PC-3 (cell line): ENCODE measurements around the gene SEC24B. TPM values are rescaled to one million over a fixed set of nuclear protein-coding genes. Genes with fewer than 3 reads are reported as not detected.

Experiments used
- ATAC-seq: fragments of 200-7000 bp; cut with Tn5 transposase; 2 replicates; pipeline ENCODE4 v1.9.1; 2020; ENCODE audit warnings: mild to moderate bottlenecking, moderate library complexity
- Bru-seq: library from RNA; stranded (reverse); fragments of 400-500 nt; gene quantifications from one replicate; lab custom pipeline; 2021; lab: Mats Ljungman, UMichigan
- BruChase-seq, 2 experiments: library from RNA; stranded (reverse); fragments of 400-500 nt; gene quantifications; one replicate each; lab custom pipeline; 2021; lab: Mats Ljungman, UMichigan
- BruUV-seq: library from RNA; stranded (reverse); fragments of 400-500 nt; replicated peaks from 2 replicates; lab custom pipeline; 2021; lab: Mats Ljungman, UMichigan
- CTCF ChIA-PET: fragments of 300-600 bp; sonication (Branson Sonifier 250); formaldehyde crosslinking; loops from one replicate; lab custom pipeline; 2022; ENCODE audit warnings: antibody characterized with exemption; lab: Charles Lee
- POLR2A ChIA-PET: fragments of 300-600 bp; sonication (Branson Sonifier 250); formaldehyde crosslinking; loops from one replicate; lab custom pipeline; 2022; ENCODE audit warnings: antibody characterized with exemption; ENCODE audit not compliant: unreplicated experiment; lab: Charles Lee
- DNase-seq: peaks from one replicate; pipeline ENCODE4 v3.0.0-alpha.2; 2015
- H2AFZ ChIP-seq: fragments of 300-600 bp; sonication (generic); 2 replicates; pipeline ENCODE4 v1.6.0; 2016; ENCODE audit warnings: antibody characterized with exemption, low read length
- H3F3A ChIP-seq: fragments of 300-600 bp; sonication (generic); one replicate; pipeline ENCODE4 v1.6.0; 2017; ENCODE audit warnings: antibody characterized with exemption, low read length, control low read depth, mild to moderate bottlenecking; ENCODE audit not compliant: unreplicated experiment
- H3K27ac ChIP-seq: fragments of 300-600 bp; sonication (generic); 2 replicates; pipeline ENCODE4 v1.5.1; 2016; ENCODE audit warnings: mild to moderate bottlenecking, low read length
- H3K27me3 ChIP-seq: fragments of 300-600 bp; sonication (generic); 2 replicates; pipeline ENCODE4 v1.6.1; 2016; ENCODE audit warnings: low read length, mixed read lengths
- H3K36me3 ChIP-seq: fragments of 300-600 bp; sonication (generic); 2 replicates; pipeline ENCODE4 v1.6.1; 2016; ENCODE audit warnings: low read depth, mixed run types, low read length, mixed read lengths
- H3K4me1 ChIP-seq: fragments of 300-600 bp; sonication (generic); 2 replicates; pipeline ENCODE4 v1.5.1; 2016; ENCODE audit warnings: low read length; ENCODE audit not compliant: insufficient read depth
- H3K4me2 ChIP-seq: fragments of 300-600 bp; sonication (generic); 2 replicates; pipeline ENCODE4 v1.6.0; 2016; ENCODE audit warnings: low read length
- H3K4me3 ChIP-seq: fragments of 300-600 bp; sonication (generic); 2 replicates; pipeline ENCODE4 v1.5.1; 2016; ENCODE audit warnings: mild to moderate bottlenecking, low read length, mixed read lengths
- H3K79me2 ChIP-seq: fragments of 300-600 bp; sonication (generic); 2 replicates; pipeline ENCODE4 v1.6.1; 2017; ENCODE audit warnings: low read length, mixed read lengths
- H3K9ac ChIP-seq: fragments of 300-600 bp; sonication (generic); 2 replicates; pipeline ENCODE4 v1.6.0; 2016; ENCODE audit warnings: mild to moderate bottlenecking, low read length
- H3K9me2 ChIP-seq: fragments of 300-600 bp; sonication (generic); replicated peaks from 2 replicates; pipeline ENCODE4 v1.6.1; 2016; ENCODE audit warnings: mixed run types, low read length, mixed read lengths
- H3K9me3 ChIP-seq: fragments of 300-600 bp; sonication (generic); 2 replicates; pipeline ENCODE4 v1.6.1; 2016; ENCODE audit warnings: low read length, mixed read lengths
- H4K20me1 ChIP-seq: fragments of 300-600 bp; sonication (generic); 2 replicates; pipeline ENCODE4 v1.6.1; 2016; ENCODE audit warnings: low read length, mixed read lengths
- EZH2 ChIP-seq: fragments of 300-600 bp; sonication (generic); IDR thresholded peaks from one replicate; pipeline ENCODE4 v1.6.1; 2017; ENCODE audit warnings: antibody characterized with exemption, mild to moderate bottlenecking, low read length; ENCODE audit not compliant: unreplicated experiment
- EZH2phosphoT487 ChIP-seq: fragments of 300-600 bp; sonication (generic); IDR thresholded peaks from 2 replicates; pipeline ENCODE4 v1.6.1; 2018; ENCODE audit warnings: mild to moderate bottlenecking, antibody characterized with exemption, low read length, borderline replicate concordance
- intact Hi-C: fragments of 100-400 bp; cut with micrococcal nuclease; formaldehyde crosslinking; loops from 2 replicates; pipeline ENCODE4 v1.9.0; 2023
- long read RNA-seq: library from polyadenylated mRNA; unstranded; transcript quantifications from one replicate; pipeline ENCODE4 v2.0.0, GENCODE V29; 2021; ENCODE audit not compliant: unreplicated experiment
- total RNA-seq: library from RNA; depleted of rRNA; stranded (reverse); fragments of >200 nt; gene quantifications from 2 replicates; pipeline ENCODE4 v1.2.3, GENCODE V29; 2014; rRNA removed
- TF ChIP-seq, protein P1 (sequence below): fragments of 300-600 bp; sonication (generic); conservative IDR thresholded peaks from 2 replicates; pipeline ENCODE4 v1.5.1; 2017; ENCODE audit warnings: antibody characterized with exemption, low read depth, mild to moderate bottlenecking, low read length

SEC24B gene
- total RNA-seq (10.2 and 11.3 TPM in 2 replicates), Bru-seq, nascent RNA (percentile 81 among the genes with signal in this experiment), BruChase-seq, experiment 1, labeled RNA remaining after a 6-hour chase (percentile 72 among the genes with signal in this experiment), BruChase-seq, experiment 2, labeled RNA remaining after a 2-hour chase (percentile 77 among the genes with signal in this experiment)
- long read RNA-seq, partial matches to known transcripts = 14 of 22 reads
- long read RNA-seq, other reads (novel, unspliced or antisense) = 6 of 22 reads

DNA sequence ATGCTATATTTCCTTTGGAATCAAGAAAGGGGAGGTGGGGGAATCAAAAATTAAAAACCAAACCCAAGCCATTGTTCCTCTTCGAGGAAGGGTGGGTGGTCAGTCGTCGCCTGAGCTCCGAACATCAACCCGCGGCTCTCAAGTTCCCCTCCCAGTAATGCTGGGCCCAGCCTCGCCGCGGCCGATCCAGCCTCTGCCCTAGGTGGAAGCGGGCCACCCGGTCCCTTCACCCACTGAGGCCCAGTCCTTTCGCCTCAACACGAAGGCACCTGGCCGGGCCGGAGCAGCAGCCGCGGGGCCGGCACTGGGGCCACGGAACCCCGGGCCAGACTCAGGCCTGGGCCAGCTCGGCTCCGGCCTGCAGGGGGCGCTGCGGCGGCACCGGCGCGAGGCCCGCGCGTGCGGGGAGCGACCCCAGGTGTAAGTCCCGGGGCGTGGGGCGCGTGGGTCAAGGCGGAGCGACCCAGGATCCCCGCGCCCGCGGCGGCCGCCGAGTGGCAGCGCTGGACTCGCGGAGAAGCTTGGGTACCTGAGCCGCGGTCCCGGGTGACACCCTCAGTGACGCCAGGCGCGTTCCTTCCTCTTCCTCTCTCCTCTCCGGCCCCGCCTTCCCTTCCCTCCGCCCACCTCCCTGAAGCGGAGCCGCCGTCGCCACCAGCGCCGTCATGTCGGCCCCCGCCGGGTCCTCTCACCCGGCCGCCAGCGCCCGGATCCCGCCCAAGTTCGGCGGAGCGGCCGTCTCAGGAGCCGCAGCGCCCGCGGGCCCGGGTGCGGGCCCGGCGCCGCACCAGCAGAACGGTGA lies at the start of gene SEC24B:
SEC24B (plus strand) TSS at position 611 of the 802 bp plus-strand sequence; CDS start at position 666, 55 bp downstream.
- Histone ChIP-seq H3K9me2 (no peaks in the 10 kb centered on the region), H3K4me1 (peaks cover 22% of the 10 kb centered on the region), H3F3A (no peaks in the 10 kb centered on the region), H3K27me3 (no peaks in the 10 kb centered on the region), H3K9me3 (no peaks in the 10 kb centered on the region), H3K9ac (peak within 1 kb of the TSS; percentile 88), H3K79me2 (peaks cover 56% of the 10 kb centered on the region), H4K20me1 (peaks cover 27% of the 10 kb centered on the region), H3K27ac (peak within 1 kb of the TSS; percentile 43), H3K4me3 (peak within 1 kb of the TSS; percentile 79), H3K4me2 (peak within 1 kb of the TSS; percentile 87), H3K36me3 (no peaks in the 10 kb centered on the region), H2AFZ (peak within 1 kb of the TSS; percentile 88)
- intact Hi-C loops = loop anchor here (5.0 kb wide), 2 partner anchors 129 to 384 kb away; partner anchors contain the start of genes GAR1 and MCUB
- TF ChIP-seq, protein P1, sequence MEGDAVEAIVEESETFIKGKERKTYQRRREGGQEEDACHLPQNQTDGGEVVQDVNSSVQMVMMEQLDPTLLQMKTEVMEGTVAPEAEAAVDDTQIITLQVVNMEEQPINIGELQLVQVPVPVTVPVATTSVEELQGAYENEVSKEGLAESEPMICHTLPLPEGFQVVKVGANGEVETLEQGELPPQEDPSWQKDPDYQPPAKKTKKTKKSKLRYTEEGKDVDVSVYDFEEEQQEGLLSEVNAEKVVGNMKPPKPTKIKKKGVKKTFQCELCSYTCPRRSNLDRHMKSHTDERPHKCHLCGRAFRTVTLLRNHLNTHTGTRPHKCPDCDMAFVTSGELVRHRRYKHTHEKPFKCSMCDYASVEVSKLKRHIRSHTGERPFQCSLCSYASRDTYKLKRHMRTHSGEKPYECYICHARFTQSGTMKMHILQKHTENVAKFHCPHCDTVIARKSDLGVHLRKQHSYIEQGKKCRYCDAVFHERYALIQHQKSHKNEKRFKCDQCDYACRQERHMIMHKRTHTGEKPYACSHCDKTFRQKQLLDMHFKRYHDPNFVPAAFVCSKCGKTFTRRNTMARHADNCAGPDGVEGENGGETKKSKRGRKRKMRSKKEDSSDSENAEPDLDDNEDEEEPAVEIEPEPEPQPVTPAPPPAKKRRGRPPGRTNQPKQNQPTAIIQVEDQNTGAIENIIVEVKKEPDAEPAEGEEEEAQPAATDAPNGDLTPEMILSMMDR = peak; percentile 68
- TF ChIP-seq EZH2phosphoT487 (no peak), EZH2 (no peak)
- DNase-seq (peak; percentile 67), ATAC-seq (peak; percentile 86)
- POLR2A ChIA-PET = no interaction called here
- CTCF ChIA-PET = no interaction called here
- BruUV-seq = no TSS peak

DNA sequence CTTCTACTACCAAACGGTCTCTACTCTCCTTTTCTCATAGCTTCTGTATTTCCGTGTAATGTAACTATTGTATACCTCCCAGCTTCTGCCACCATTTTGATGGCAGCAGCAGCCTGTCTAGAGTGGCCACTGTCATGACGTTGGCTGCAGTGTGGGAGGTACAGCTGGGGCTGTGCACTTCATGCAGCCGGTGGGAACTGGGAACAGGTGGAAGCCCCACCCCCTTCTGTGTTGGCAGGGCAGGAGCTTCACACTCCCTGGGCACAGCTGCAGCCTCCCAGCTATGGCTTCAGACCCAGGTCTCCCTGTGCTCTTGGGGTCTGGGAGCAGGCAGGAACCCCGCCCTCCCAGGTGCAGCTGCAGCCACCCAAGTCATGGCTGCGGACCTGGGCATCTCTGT lies 49.8 kb upstream of the SEC24B start:
- H3K9me3 ChIP-seq = no peaks in the 10 kb centered on the region
- peaks cover 25% of the 10 kb centered on the region for H3K27me3 ChIP-seq
- intact Hi-C loops = no loop called here
- no peaks in the 10 kb centered on the region for H3K79me2 ChIP-seq
- H3K9ac ChIP-seq = no peak overlapping the region
- no peak overlapping the region for H3K27ac ChIP-seq
- H3K36me3 ChIP-seq = no peaks in the 10 kb centered on the region
- no peak overlapping the region for H3K4me3 ChIP-seq
- H2AFZ ChIP-seq = no peak overlapping the region
- TF ChIP-seq, protein P1 = no peak
- no peak for TF ChIP-seq EZH2phosphoT487
- H4K20me1 ChIP-seq = no peaks in the 10 kb centered on the region
- ChIA-PET CTCF (no interaction called here), POLR2A (no interaction called here)
- ATAC-seq (no peak), DNase-seq (no peak)
- no peaks in the 10 kb centered on the region for H3K4me1 ChIP-seq
- no TSS peak for BruUV-seq
- H3F3A ChIP-seq = no peaks in the 10 kb centered on the region
- H3K9me2 ChIP-seq = no peaks in the 10 kb centered on the region
- no peak overlapping the region for H3K4me2 ChIP-seq
